Breast epithelium (tissue), 3 donors: ENCODE data around the gene MSI1.

Experiments used
- CTCF ChIP-seq, 3 donors: fragments of 450-650 bp; IDR thresholded peaks; one replicate each; pipeline ENCODE4 v1.5.1; 2016 to 2017; ENCODE audit warnings: antibody characterized with exemption in 3 of 3, mild to moderate bottlenecking in 3 of 3, moderate library complexity in 3 of 3
- POLR2A ChIP-seq: fragments of 450-650 bp; IDR thresholded peaks from one replicate; pipeline ENCODE4 v1.6.1; 2016; ENCODE audit warnings: antibody characterized with exemption, mild to moderate bottlenecking, moderate library complexity
- POLR2AphosphoS5 ChIP-seq, 3 donors: sonication (generic); formaldehyde crosslinking; IDR thresholded peaks; one replicate each; pipeline ENCODE4 v1.6.1; 2017; ENCODE audit warnings: antibody characterized with exemption in 3 of 3

- no peak for TF ChIP-seq CTCF (IDR thresholded peaks at IDR 0.05)
- no peak for TF ChIP-seq POLR2AphosphoS5 (IDR thresholded peaks at IDR 0.05)
- TF ChIP-seq POLR2A = no peak
Measured at GRCh38 chr12:120364487-120364886, 4.5 kb downstream of the MSI1 start.
